ENCODE results near the gene DDAH1. TPM values are rescaled to one million over a fixed set of nuclear protein-coding genes. Genes with fewer than 3 reads are reported as not detected.

Gene DDAH1
- total RNA-seq, 1 experiment from 2014 or later: 65.9 TPM

Other genes starting within 250 kb of the DDAH1 start
- gene C1orf52, start 205.5 kb downstream of the DDAH1 start, total RNA-seq (2014; rRNA removed): 59.9 and 61.0 TPM in 2 replicates
- 28.1 and 29.9 TPM in 2 replicates for gene BCL10, start 188.5 kb downstream of the DDAH1 start, total RNA-seq (2014; rRNA removed)
- gene CCN1, start 115.6 kb upstream of the DDAH1 start, total RNA-seq (2014; rRNA removed): 85.4 and 123 TPM in 2 replicates
- gene ZNHIT6, start 243.3 kb upstream of the DDAH1 start, total RNA-seq (2014; rRNA removed): 18.3 and 21.1 TPM in 2 replicates

Measured in PC-3 (cell line).